ENCODE results near the gene ZNF675. TPM values are rescaled to one million over a fixed set of nuclear protein-coding genes. Genes with fewer than 3 reads are reported as not detected.

ZNF675 gene
- total RNA-seq = 2.8 and 6.7 TPM in 2 replicates

GRCh38 chr19:23686621-23687423 is at the start of gene ZNF675:
Gene ZNF675, minus strand, starts transcription at chr19:23687212. Its CDS starts 179 bp downstream, at chr19:23687033.

Other genes starting within 250 kb of the ZNF675 start
- 0.37 and 1.1 TPM in 2 replicates for gene ZNF681, start 71.7 kb upstream of the ZNF675 start, total RNA-seq
- 3.0 and 3.1 TPM in 2 replicates for gene ZNF726, start 227.7 kb upstream of the ZNF675 start, total RNA-seq

All from airway epithelial cell (primary cell).